ENCODE data around the gene CCDC91. TPM values are rescaled to one million over a fixed set of nuclear protein-coding genes. Genes with fewer than 3 reads are reported as not detected.

CCDC91 gene
- total RNA-seq, 1 experiment from 2014 or later, result 15.7 TPM

DNA sequence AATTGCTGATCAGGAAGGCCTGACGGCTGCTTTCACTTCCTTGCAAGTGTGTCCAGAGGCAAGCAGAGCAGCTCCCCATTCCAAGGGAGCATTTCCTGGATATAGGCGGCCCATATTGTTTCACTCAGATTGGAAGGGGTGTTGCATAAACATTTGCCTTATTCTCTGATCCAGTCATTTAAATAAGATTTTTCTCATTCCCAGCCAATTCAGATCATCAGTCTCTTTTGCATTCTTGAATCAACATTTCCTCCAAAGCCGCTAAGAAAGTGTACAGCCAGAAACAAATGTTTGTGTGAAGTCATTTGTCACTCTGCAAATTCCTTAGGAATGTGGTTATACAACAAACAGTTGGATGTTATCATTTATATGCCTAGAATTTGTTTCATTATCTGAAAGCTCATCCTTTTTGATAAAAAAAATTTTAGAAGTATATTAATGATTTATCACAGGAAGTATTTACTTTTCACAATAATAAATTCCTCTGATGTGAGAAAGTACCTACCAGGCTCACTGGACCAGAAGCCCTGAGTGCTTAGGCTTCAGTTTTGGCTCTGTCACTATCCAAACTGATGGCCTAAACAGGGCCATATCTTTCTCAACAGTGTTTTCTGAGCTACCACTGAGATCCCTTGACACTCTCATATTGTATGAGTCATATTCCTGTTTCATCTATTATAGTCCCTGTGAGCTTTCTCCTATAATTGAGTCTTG is 379.6 kb downstream of the CCDC91 start:
- ChIA-PET CTCF (no interaction called here), POLR2A (no interaction called here)
- H3K4me3 Mint-ChIP-seq, result no peak overlapping the region
- DNase-seq (ENCODE audit: low spot score) (no peak), ATAC-seq (no peak)
- peaks cover 10% of the 10 kb centered on the region for H3K9me3 Mint-ChIP-seq
- TF ChIP-seq, protein P1, sequence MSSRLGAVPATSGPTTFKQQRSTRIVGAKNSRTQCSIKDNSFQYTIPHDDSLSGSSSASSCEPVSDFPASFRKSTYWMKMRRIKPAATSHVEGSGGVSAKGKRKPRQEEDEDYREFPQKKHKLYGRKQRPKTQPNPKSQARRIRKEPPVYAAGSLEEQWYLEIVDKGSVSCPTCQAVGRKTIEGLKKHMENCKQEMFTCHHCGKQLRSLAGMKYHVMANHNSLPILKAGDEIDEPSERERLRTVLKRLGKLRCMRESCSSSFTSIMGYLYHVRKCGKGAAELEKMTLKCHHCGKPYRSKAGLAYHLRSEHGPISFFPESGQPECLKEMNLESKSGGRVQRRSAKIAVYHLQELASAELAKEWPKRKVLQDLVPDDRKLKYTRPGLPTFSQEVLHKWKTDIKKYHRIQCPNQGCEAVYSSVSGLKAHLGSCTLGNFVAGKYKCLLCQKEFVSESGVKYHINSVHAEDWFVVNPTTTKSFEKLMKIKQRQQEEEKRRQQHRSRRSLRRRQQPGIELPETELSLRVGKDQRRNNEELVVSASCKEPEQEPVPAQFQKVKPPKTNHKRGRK (CRISPR knock-in tag; IDR thresholded peaks at IDR 0.05; ENCODE audit: borderline replicate concordance), result no peak
- no peak for TF ChIP-seq ZNF232 (CRISPR knock-in tag; IDR thresholded peaks at IDR 0.05)
- TF ChIP-seq JAZF1 (CRISPR knock-in tag; IDR thresholded peaks at IDR 0.05), result no peak
- TF ChIP-seq NFE2L1 (CRISPR knock-in tag; IDR thresholded peaks at IDR 0.05), result no peak
- TF ChIP-seq GABPB1 (CRISPR knock-in tag; IDR thresholded peaks at IDR 0.05), result no peak
- TF ChIP-seq, protein P2, sequence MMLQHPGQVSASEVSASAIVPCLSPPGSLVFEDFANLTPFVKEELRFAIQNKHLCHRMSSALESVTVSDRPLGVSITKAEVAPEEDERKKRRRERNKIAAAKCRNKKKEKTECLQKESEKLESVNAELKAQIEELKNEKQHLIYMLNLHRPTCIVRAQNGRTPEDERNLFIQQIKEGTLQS (CRISPR knock-in tag; conservative IDR thresholded peaks at IDR 0.05), result no peak
- TF ChIP-seq, protein P3, sequence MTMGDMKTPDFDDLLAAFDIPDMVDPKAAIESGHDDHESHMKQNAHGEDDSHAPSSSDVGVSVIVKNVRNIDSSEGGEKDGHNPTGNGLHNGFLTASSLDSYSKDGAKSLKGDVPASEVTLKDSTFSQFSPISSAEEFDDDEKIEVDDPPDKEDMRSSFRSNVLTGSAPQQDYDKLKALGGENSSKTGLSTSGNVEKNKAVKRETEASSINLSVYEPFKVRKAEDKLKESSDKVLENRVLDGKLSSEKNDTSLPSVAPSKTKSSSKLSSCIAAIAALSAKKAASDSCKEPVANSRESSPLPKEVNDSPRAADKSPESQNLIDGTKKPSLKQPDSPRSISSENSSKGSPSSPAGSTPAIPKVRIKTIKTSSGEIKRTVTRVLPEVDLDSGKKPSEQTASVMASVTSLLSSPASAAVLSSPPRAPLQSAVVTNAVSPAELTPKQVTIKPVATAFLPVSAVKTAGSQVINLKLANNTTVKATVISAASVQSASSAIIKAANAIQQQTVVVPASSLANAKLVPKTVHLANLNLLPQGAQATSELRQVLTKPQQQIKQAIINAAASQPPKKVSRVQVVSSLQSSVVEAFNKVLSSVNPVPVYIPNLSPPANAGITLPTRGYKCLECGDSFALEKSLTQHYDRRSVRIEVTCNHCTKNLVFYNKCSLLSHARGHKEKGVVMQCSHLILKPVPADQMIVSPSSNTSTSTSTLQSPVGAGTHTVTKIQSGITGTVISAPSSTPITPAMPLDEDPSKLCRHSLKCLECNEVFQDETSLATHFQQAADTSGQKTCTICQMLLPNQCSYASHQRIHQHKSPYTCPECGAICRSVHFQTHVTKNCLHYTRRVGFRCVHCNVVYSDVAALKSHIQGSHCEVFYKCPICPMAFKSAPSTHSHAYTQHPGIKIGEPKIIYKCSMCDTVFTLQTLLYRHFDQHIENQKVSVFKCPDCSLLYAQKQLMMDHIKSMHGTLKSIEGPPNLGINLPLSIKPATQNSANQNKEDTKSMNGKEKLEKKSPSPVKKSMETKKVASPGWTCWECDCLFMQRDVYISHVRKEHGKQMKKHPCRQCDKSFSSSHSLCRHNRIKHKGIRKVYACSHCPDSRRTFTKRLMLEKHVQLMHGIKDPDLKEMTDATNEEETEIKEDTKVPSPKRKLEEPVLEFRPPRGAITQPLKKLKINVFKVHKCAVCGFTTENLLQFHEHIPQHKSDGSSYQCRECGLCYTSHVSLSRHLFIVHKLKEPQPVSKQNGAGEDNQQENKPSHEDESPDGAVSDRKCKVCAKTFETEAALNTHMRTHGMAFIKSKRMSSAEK (CRISPR knock-in tag; IDR thresholded peaks at IDR 0.05; ENCODE audit: borderline replicate concordance), result no peak
- TF ChIP-seq, protein P4, sequence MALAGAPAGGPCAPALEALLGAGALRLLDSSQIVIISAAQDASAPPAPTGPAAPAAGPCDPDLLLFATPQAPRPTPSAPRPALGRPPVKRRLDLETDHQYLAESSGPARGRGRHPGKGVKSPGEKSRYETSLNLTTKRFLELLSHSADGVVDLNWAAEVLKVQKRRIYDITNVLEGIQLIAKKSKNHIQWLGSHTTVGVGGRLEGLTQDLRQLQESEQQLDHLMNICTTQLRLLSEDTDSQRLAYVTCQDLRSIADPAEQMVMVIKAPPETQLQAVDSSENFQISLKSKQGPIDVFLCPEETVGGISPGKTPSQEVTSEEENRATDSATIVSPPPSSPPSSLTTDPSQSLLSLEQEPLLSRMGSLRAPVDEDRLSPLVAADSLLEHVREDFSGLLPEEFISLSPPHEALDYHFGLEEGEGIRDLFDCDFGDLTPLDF (CRISPR knock-in tag; IDR thresholded peaks at IDR 0.05), result no peak
- TF ChIP-seq, protein P5, sequence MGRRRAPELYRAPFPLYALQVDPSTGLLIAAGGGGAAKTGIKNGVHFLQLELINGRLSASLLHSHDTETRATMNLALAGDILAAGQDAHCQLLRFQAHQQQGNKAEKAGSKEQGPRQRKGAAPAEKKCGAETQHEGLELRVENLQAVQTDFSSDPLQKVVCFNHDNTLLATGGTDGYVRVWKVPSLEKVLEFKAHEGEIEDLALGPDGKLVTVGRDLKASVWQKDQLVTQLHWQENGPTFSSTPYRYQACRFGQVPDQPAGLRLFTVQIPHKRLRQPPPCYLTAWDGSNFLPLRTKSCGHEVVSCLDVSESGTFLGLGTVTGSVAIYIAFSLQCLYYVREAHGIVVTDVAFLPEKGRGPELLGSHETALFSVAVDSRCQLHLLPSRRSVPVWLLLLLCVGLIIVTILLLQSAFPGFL (CRISPR knock-in tag; IDR thresholded peaks at IDR 0.05; ENCODE audit: borderline replicate concordance), result no peak
- 0 out of 2 replicates have a peak, but pooled peaks cover 3% of the 10 kb centered on the region for H3K4me1 Mint-ChIP-seq
- H3K27me3 Mint-ChIP-seq (ENCODE audit: low read depth), result no peaks in the 10 kb centered on the region
- no peak overlapping the region for H3K27ac Mint-ChIP-seq
- H3K36me3 Mint-ChIP-seq, result no peaks in the 10 kb centered on the region

DNA sequence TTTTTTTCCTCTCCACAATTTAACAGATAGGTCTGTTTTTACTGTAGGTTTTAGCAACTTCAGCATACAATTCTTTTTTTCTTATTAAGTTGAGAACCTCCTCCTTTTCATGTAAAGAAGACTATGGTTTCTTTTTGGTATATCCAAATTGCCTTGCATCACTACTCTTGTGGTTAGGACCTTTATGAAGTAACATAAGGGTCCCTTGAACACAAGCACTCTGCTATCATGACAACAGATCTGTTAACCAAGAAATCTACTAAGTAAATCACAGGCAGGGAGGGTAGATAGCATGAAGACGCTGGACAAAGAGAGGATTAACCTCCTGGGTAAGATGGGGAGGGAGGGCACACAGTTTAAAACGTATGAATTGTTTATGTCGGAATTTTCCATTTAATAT is 380.6 kb downstream of the CCDC91 start:
- no peak for ATAC-seq
- H3K27me3 Mint-ChIP-seq (ENCODE audit: low read depth), result no peaks in the 10 kb centered on the region
- 0 out of 2 replicates have a peak, but pooled peaks cover 3% of the 10 kb centered on the region for H3K4me1 Mint-ChIP-seq
- TF ChIP-seq, protein P6, sequence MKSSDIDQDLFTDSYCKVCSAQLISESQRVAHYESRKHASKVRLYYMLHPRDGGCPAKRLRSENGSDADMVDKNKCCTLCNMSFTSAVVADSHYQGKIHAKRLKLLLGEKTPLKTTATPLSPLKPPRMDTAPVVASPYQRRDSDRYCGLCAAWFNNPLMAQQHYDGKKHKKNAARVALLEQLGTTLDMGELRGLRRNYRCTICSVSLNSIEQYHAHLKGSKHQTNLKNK (CRISPR knock-in tag; IDR thresholded peaks at IDR 0.05), result no peak
- TF ChIP-seq NFATC4 (CRISPR knock-in tag; IDR thresholded peaks at IDR 0.05) (no peak), GRHL2 (CRISPR knock-in tag; IDR thresholded peaks at IDR 0.05; ENCODE audit: insufficient replicate concordance, severe bottlenecking) (no peak), PRRX2 (CRISPR knock-in tag; IDR thresholded peaks at IDR 0.05) (no peak), ZNF263 (CRISPR knock-in tag; IDR thresholded peaks at IDR 0.05; ENCODE audit: low read depth) (no peak), NFYB (CRISPR knock-in tag; conservative IDR thresholded peaks at IDR 0.05; ENCODE audit: low read depth) (no peak), JUN (CRISPR knock-in tag; IDR thresholded peaks at IDR 0.05) (no peak), ETV6 (CRISPR knock-in tag; IDR thresholded peaks at IDR 0.05) (no peak)
- TF ChIP-seq, protein P7, sequence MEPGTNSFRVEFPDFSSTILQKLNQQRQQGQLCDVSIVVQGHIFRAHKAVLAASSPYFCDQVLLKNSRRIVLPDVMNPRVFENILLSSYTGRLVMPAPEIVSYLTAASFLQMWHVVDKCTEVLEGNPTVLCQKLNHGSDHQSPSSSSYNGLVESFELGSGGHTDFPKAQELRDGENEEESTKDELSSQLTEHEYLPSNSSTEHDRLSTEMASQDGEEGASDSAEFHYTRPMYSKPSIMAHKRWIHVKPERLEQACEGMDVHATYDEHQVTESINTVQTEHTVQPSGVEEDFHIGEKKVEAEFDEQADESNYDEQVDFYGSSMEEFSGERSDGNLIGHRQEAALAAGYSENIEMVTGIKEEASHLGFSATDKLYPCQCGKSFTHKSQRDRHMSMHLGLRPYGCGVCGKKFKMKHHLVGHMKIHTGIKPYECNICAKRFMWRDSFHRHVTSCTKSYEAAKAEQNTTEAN (CRISPR knock-in tag; IDR thresholded peaks at IDR 0.05), result no peak
- TF ChIP-seq, protein P8, sequence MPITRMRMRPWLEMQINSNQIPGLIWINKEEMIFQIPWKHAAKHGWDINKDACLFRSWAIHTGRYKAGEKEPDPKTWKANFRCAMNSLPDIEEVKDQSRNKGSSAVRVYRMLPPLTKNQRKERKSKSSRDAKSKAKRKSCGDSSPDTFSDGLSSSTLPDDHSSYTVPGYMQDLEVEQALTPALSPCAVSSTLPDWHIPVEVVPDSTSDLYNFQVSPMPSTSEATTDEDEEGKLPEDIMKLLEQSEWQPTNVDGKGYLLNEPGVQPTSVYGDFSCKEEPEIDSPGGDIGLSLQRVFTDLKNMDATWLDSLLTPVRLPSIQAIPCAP (CRISPR knock-in tag; IDR thresholded peaks at IDR 0.05), result no peak
- CTCF ChIA-PET, result no interaction called here
- POLR2A ChIA-PET, result no interaction called here
- DNase-seq (ENCODE audit: low spot score), result no peak
- no peak overlapping the region for H3K4me3 Mint-ChIP-seq
- H3K9me3 Mint-ChIP-seq, result peaks cover 9% of the 10 kb centered on the region
- no peak overlapping the region for H3K27ac Mint-ChIP-seq
- H3K36me3 Mint-ChIP-seq, result no peaks in the 10 kb centered on the region
